ENCODE data around the gene LIG3. TPM values are rescaled to one million over a fixed set of nuclear protein-coding genes. Genes with fewer than 3 reads are reported as not detected.

The LIG3 gene
- total and polyA plus RNA-seq, 4 donors, result 3.1 to 21.2 (median 7.6) TPM

DNA sequence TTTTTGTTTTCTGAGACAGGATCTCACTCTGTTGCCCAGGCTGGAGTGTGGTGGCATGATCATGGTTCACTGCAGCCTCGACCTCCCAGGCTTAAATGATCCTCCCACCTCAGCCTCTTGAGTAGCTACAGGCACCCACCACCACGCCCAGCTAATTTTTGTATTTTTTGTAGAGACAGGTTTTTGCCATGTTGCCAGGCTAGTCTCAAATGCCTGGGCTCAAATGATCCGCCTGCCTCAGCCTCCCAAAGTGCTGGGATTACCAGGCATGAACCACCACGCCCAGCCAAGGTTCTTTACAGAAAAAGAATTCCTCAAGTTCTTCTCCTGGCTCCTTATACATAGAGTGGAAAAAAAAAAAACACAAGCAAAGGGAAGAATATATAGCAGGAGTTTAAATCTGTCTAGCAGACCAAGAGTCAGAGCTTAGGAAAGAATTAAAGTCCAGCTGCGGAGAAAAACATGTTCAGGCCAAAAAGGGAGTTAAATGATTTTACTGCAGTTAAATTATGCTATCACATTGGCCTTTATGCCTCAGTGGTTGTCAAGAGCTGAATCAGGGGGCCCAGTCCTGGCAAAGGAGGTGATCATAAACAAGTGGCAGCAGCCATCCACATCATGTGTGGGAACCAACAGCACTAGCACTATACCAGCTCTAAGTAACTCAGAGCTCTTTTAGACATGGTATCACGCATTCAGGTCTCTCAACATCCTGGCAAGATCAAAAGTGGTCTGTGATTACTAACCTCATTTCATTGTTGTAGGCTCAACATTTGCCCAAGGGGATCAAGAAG lies 39.3 kb downstream of the LIG3 start:
- peaks cover 16 to 57% (median 43%) of the 10 kb centered on the region in 4 donors for H3K36me3 ChIP-seq (ENCODE audit: control insufficient read depth in 4 of 4, insufficient read depth in 3 of 4, low read depth in 1 of 4, low read length in 3 of 4)
- no peak overlapping the region for H3K9ac ChIP-seq (ENCODE audit: low read depth in 1 of 2, low read length in 2 of 2)
- no peaks in the 10 kb centered on the region for H3K27me3 ChIP-seq (ENCODE audit: control insufficient read depth in 4 of 4, insufficient read depth in 4 of 4, low read length in 3 of 4)
- H3K4me3 ChIP-seq (ENCODE audit: low read depth in 1 of 3, low read length in 3 of 3), result no peak overlapping the region
- H3K9me3 ChIP-seq (ENCODE audit: control insufficient read depth in 4 of 4, low read length in 3 of 4), result no peaks in the 10 kb centered on the region
- peaks cover 5 to 13% (median 7%) of the 10 kb centered on the region in 4 donors for H3K4me1 ChIP-seq (ENCODE audit: control insufficient read depth in 4 of 4, insufficient read depth in 4 of 4, low read length in 3 of 4)
- 96% methylated on average over 6 of the region's 6 CpGs for WGBS
- TF ChIP-seq ATF3 (IDR thresholded peaks at IDR 0.05) (no peak), JUND (IDR thresholded peaks at IDR 0.05) (no peak), GABPA (IDR thresholded peaks at IDR 0.05 in 1 of 2, conservative IDR thresholded peaks at IDR 0.05 in 1 of 2) (no peak), FOXA1 (IDR thresholded peaks at IDR 0.05) (no peak), HNF4G (IDR thresholded peaks at IDR 0.05) (no peak), EGR1 (IDR thresholded peaks at IDR 0.05; ENCODE audit: low read depth in 2 of 2) (no peak), TAF1 (conservative IDR thresholded peaks at IDR 0.05) (no peak), NR2F2 (IDR thresholded peaks at IDR 0.05) (no peak), FOXA2 (IDR thresholded peaks at IDR 0.05) (no peak), RXRA (IDR thresholded peaks at IDR 0.05) (no peak), YY1 (IDR thresholded peaks at IDR 0.05) (no peak), HNF4A (conservative IDR thresholded peaks at IDR 0.05) (no peak), RAD21 (IDR thresholded peaks at IDR 0.05) (no peak), SP1 (IDR thresholded peaks at IDR 0.05) (no peak)
- TF ChIP-seq, protein P1, sequence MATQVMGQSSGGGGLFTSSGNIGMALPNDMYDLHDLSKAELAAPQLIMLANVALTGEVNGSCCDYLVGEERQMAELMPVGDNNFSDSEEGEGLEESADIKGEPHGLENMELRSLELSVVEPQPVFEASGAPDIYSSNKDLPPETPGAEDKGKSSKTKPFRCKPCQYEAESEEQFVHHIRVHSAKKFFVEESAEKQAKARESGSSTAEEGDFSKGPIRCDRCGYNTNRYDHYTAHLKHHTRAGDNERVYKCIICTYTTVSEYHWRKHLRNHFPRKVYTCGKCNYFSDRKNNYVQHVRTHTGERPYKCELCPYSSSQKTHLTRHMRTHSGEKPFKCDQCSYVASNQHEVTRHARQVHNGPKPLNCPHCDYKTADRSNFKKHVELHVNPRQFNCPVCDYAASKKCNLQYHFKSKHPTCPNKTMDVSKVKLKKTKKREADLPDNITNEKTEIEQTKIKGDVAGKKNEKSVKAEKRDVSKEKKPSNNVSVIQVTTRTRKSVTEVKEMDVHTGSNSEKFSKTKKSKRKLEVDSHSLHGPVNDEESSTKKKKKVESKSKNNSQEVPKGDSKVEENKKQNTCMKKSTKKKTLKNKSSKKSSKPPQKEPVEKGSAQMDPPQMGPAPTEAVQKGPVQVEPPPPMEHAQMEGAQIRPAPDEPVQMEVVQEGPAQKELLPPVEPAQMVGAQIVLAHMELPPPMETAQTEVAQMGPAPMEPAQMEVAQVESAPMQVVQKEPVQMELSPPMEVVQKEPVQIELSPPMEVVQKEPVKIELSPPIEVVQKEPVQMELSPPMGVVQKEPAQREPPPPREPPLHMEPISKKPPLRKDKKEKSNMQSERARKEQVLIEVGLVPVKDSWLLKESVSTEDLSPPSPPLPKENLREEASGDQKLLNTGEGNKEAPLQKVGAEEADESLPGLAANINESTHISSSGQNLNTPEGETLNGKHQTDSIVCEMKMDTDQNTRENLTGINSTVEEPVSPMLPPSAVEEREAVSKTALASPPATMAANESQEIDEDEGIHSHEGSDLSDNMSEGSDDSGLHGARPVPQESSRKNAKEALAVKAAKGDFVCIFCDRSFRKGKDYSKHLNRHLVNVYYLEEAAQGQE (IDR thresholded peaks at IDR 0.05), result no peak
- TF ChIP-seq, protein P2, sequence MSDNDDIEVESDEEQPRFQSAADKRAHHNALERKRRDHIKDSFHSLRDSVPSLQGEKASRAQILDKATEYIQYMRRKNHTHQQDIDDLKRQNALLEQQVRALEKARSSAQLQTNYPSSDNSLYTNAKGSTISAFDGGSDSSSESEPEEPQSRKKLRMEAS (IDR thresholded peaks at IDR 0.05), result no peak
- TF ChIP-seq, protein P3, sequence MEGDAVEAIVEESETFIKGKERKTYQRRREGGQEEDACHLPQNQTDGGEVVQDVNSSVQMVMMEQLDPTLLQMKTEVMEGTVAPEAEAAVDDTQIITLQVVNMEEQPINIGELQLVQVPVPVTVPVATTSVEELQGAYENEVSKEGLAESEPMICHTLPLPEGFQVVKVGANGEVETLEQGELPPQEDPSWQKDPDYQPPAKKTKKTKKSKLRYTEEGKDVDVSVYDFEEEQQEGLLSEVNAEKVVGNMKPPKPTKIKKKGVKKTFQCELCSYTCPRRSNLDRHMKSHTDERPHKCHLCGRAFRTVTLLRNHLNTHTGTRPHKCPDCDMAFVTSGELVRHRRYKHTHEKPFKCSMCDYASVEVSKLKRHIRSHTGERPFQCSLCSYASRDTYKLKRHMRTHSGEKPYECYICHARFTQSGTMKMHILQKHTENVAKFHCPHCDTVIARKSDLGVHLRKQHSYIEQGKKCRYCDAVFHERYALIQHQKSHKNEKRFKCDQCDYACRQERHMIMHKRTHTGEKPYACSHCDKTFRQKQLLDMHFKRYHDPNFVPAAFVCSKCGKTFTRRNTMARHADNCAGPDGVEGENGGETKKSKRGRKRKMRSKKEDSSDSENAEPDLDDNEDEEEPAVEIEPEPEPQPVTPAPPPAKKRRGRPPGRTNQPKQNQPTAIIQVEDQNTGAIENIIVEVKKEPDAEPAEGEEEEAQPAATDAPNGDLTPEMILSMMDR (IDR thresholded peaks at IDR 0.05; ENCODE audit: low read depth, low read length, missing input control), result no peak
- TF ChIP-seq, protein P4, sequence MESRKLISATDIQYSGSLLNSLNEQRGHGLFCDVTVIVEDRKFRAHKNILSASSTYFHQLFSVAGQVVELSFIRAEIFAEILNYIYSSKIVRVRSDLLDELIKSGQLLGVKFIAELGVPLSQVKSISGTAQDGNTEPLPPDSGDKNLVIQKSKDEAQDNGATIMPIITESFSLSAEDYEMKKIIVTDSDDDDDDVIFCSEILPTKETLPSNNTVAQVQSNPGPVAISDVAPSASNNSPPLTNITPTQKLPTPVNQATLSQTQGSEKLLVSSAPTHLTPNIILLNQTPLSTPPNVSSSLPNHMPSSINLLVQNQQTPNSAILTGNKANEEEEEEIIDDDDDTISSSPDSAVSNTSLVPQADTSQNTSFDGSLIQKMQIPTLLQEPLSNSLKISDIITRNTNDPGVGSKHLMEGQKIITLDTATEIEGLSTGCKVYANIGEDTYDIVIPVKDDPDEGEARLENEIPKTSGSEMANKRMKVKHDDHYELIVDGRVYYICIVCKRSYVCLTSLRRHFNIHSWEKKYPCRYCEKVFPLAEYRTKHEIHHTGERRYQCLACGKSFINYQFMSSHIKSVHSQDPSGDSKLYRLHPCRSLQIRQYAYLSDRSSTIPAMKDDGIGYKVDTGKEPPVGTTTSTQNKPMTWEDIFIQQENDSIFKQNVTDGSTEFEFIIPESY (IDR thresholded peaks at IDR 0.05), result no peak
- DNase-seq (ENCODE audit: low spot score), result no peak
- H3K27ac ChIP-seq (ENCODE audit: low read depth in 1 of 2, low read length in 2 of 2), result no peak overlapping the region
